ENCODE data around the gene CHST11. TPM values are rescaled to one million over a fixed set of nuclear protein-coding genes. Genes with fewer than 3 reads are reported as not detected.
A peak's percentile ranks its signal among the peaks of the same experiment; 100 is the strongest.

The CHST11 gene
- total and polyA plus RNA-seq, 9 of the 15 experiments (the other 6 are each of a cell fraction or from before 2014, with no cell fraction given) = 2.3 to 38.7 (median 15.0) TPM

DNA sequence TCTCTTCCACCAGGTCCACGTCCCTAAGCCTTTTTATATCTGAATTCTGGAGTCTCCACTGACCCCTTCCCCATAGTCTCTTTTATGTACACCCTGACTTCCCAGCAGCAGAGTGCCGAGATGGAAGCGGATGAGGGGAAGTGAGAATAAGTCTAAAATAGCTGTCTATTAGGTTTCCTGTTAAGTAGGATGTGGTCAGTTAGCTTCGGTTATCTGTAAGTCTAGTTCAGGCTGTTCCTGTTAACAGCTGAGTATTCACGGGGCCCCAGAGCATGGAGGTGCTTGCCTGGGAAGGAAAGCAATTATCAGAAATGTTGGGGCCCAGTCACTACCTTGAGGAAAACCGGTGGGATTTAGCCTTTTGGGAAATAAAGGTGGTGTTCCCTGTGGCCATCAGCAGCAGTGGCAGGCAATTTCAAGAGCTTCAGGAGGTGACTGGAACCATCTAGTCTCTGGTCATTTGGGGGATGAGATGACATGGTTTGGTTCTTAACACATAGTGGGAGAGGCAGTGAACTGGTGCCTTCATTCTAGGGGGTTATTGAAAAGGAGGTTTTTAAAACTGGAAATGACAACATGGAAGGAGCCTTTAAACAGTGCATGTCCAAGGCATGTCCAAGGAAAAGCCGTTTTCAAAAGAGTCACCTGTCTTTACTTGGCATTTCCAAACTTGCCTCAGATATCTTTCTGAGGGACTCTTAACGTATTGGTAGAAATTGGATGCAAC, 21.8 kb downstream of the CHST11 start (continued):
- no peak for TF ChIP-seq CBX1 (IDR thresholded peaks at IDR 0.05; ENCODE audit: low read depth)
- no peak for TF ChIP-seq HSF4 (CRISPR knock-in tag; IDR thresholded peaks at IDR 0.05; ENCODE audit: borderline replicate concordance)
- TF ChIP-seq, protein P1, sequence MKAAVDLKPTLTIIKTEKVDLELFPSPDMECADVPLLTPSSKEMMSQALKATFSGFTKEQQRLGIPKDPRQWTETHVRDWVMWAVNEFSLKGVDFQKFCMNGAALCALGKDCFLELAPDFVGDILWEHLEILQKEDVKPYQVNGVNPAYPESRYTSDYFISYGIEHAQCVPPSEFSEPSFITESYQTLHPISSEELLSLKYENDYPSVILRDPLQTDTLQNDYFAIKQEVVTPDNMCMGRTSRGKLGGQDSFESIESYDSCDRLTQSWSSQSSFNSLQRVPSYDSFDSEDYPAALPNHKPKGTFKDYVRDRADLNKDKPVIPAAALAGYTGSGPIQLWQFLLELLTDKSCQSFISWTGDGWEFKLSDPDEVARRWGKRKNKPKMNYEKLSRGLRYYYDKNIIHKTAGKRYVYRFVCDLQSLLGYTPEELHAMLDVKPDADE (conservative IDR thresholded peaks at IDR 0.05; ENCODE audit: control insufficient read depth, low read depth, low read length) = no peak
- no peak for TF ChIP-seq MAFK (IDR thresholded peaks at IDR 0.05; ENCODE audit: low read length)
- no peak for TF ChIP-seq JUND (IDR thresholded peaks at IDR 0.05; ENCODE audit: borderline replicate concordance, low read depth, low read length)
- TF ChIP-seq JUND (tag; IDR thresholded peaks at IDR 0.05; ENCODE audit: borderline replicate concordance, low read depth, low read length) = peak; percentile 32; the same call in 2 of the 3 replicates
- no peak for TF ChIP-seq HEY1 (CRISPR knock-in tag; IDR thresholded peaks at IDR 0.05; ENCODE audit: borderline replicate concordance)
- no peak for TF ChIP-seq SAFB (IDR thresholded peaks at IDR 0.05; ENCODE audit: borderline replicate concordance, low read depth, low read length)

DNA sequence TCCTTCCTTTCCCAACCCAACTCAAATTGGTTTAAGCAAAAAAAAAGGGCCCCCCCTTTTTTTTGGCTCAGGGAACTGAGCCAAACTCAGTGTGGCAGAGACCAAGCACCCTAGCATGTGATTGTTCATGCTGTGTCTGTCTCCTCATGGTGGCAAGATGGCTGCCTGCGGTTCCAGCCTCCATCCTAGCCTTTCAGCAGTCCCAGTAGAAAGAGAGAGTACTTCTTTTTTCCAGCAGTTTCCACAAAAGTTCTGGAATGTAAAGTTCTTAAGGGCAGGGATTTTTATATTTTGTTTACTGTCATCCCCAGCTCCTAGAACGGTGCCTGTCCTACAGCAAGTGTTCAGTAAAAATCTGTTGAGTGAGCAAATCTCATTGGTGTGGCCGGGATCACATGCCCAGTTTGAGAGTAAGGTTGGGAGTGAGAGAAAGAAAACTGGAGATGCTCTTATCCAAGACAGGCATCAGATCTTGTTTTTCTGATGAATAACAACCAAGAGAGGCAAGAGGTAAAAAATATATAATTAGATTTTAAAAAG, 22.4 kb downstream of the CHST11 start:
- in situ Hi-C loops (cut with MboI) (no loop called here), intact Hi-C loops (cut with micrococcal nuclease) (no loop called here)
- POLR2A ChIA-PET = interaction anchor here (1.9 to 2.7 kb wide), 2 partner anchors 7 to 12 kb away, joined by 13 read pairs; no protein-coding TSS in a partner anchor
- no peaks in the 10 kb centered on the region for H3K9me1 ChIP-seq (ENCODE audit: control insufficient read depth, insufficient read depth, low read length)
- H3K4me2 ChIP-seq (ENCODE audit: insufficient read depth, low read length) = 0 out of 2 replicates have a peak overlapping the region, but pooled peaks have one; percentile 67
- H4K20me1 ChIP-seq (replicated peaks; ENCODE audit: control insufficient read depth, insufficient read depth, low read length) = no peaks in the 10 kb centered on the region
- CTCF ChIA-PET (ENCODE audit: low intra/inter-chr PET ratio) = no interaction called here
- 38% methylated on average over 3 of the region's 3 CpGs for WGBS (ENCODE audit: insufficient coverage, low coverage, missing lambda C conversion rate)
- FAIRE-seq (peak; percentile 32), ATAC-seq (peak; percentile 14; the same call in 1 of the 3 replicates), DNase-seq (ENCODE audit: extremely low read depth in 1 of 4, low spot score in 3 of 4) (no peak)
- H3K27me3 ChIP-seq (ENCODE audit: control insufficient read depth in 2 of 2, insufficient read depth in 2 of 2, low read length in 2 of 2) = no peaks in the 10 kb centered on the region
- peak overlapping the region; percentile 68 for H3K27ac ChIP-seq (ENCODE audit: extremely low read depth, low read depth, low read length)
- BruUV-seq (replicated peaks) = no TSS peak
- H3K79me2 ChIP-seq (ENCODE audit: control insufficient read depth, insufficient read depth, low read length) = peaks cover 88% of the 10 kb centered on the region
- no peaks in the 10 kb centered on the region for H3K9me3 ChIP-seq (replicated peaks; ENCODE audit: control insufficient read depth, insufficient read depth, low read depth, low read length)
- H3K9ac ChIP-seq (ENCODE audit: insufficient read depth in 1 of 2, low read depth in 2 of 2, low read length in 2 of 2) = peak overlapping the region in 1 of 2 experiments; percentile 52; a peak in 1 of 4 replicates
- H3K4me3 ChIP-seq = no peak overlapping the region
- peak overlapping the region; percentile 61; the same call in 1 of the 2 replicates for H2AFZ ChIP-seq (ENCODE audit: low read depth, low read length)
- H3K4me1 ChIP-seq (replicated peaks in 1 of 2; ENCODE audit: control insufficient read depth in 2 of 2, insufficient read depth in 2 of 2, low read length in 2 of 2) = peaks cover 10 to 37% of the 10 kb centered on the region in 2 experiments
- peaks cover 16% of the 10 kb centered on the region; the same call in 2 of the 3 replicates for H3K36me3 ChIP-seq (ENCODE audit: control insufficient read depth, insufficient read depth, low read length)
- TF ChIP-seq TBL1XR1 (IDR thresholded peaks at IDR 0.05; ENCODE audit: low read length in 2 of 2) = no peak
- TF ChIP-seq, protein P2, sequence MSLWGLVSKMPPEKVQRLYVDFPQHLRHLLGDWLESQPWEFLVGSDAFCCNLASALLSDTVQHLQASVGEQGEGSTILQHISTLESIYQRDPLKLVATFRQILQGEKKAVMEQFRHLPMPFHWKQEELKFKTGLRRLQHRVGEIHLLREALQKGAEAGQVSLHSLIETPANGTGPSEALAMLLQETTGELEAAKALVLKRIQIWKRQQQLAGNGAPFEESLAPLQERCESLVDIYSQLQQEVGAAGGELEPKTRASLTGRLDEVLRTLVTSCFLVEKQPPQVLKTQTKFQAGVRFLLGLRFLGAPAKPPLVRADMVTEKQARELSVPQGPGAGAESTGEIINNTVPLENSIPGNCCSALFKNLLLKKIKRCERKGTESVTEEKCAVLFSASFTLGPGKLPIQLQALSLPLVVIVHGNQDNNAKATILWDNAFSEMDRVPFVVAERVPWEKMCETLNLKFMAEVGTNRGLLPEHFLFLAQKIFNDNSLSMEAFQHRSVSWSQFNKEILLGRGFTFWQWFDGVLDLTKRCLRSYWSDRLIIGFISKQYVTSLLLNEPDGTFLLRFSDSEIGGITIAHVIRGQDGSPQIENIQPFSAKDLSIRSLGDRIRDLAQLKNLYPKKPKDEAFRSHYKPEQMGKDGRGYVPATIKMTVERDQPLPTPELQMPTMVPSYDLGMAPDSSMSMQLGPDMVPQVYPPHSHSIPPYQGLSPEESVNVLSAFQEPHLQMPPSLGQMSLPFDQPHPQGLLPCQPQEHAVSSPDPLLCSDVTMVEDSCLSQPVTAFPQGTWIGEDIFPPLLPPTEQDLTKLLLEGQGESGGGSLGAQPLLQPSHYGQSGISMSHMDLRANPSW (CRISPR knock-in tag; IDR thresholded peaks at IDR 0.05) = no peak
- no peak for TF ChIP-seq JUNB (CRISPR knock-in tag; conservative IDR thresholded peaks at IDR 0.05)
- 0 out of 4 replicates have a peak, but pooled peaks of 1 of the 2 experiments have one; percentile 25 for TF ChIP-seq MAZ (CRISPR knock-in tag; conservative IDR thresholded peaks at IDR 0.05 in 1 of 2, IDR thresholded peaks at IDR 0.05 in 1 of 2)
- 0 out of 2 replicates have a peak, but pooled peaks have one; percentile 16 for TF ChIP-seq CXXC5 (CRISPR knock-in tag; IDR thresholded peaks at IDR 0.05)
- TF ChIP-seq MTA1 (IDR thresholded peaks at IDR 0.05; ENCODE audit: borderline replicate concordance) = no peak
- no peak for TF ChIP-seq ZNF12 (CRISPR knock-in tag; IDR thresholded peaks at IDR 0.05)
